Fibroblast of lung (primary cell): Measurements from ENCODE around the gene TAS2R19.

ENCODE experiments used
- CTCF ChIP-seq, 2 donors: IDR thresholded peaks in 1 of 2; conservative IDR thresholded peaks in 1 of 2; 1 replicate in 1 of 2; 2 replicates in 1 of 2; pipeline ENCODE4 v1.5.1; 2011 to 2012; ENCODE audit warnings: low read length in 2 of 2, control low read depth in 1 of 2, inconsistent platforms in 1 of 2, low read depth in 1 of 2, mild to moderate bottlenecking in 1 of 2
- EZH2 ChIP-seq: IDR thresholded peaks from 2 replicates; pipeline ENCODE4 v1.5.1; 2012; ENCODE audit warnings: low read length, control low read depth, mild to moderate bottlenecking; ENCODE audit errors: missing control alignments

GRCh38 chr12:11039171-11039570 lies 16.8 kb upstream of the TAS2R19 start:
- no peak for TF ChIP-seq CTCF (conservative IDR thresholded peaks at IDR 0.05 in 1 of 2, IDR thresholded peaks at IDR 0.05 in 1 of 2; ENCODE audit: low read depth in 1 of 2, low read length in 2 of 2)
- TF ChIP-seq EZH2 = no peak
